Stimulated activated naive B cell treated with anti-CD40 and anti-IgM and Interleukin-4, amounts not matched to agents 10 μg/mL and 1 μg/mL and 100 μg/mL, for 72 hours (primary cell): ENCODE data around the gene MEI1.
A peak's percentile ranks its signal among the peaks of the same experiment; 100 is the strongest.

ENCODE experiments used
- ATAC-seq, 2 donors: fragments of 150-1000 bp; cut with Tn5 transposase; replicated peaks; 2 replicates each; pipeline ENCODE4 v1.10.0; 2021; ENCODE audit warnings: moderate library complexity in 1 of 2
- DNase-seq: peaks from one replicate; pipeline ENCODE4 v3.0.0; 2021
- H3K27ac Mint-ChIP-seq: one replicate; pipeline ENCODE4 v1.8.0; 2022; ENCODE audit warnings: mild to moderate bottlenecking, mixed read lengths
- H3K27me3 Mint-ChIP-seq, 2 donors: one replicate each; pipeline ENCODE4 v1.8.0; 2022; ENCODE audit warnings: mixed read lengths in 2 of 2
- H3K36me3 Mint-ChIP-seq, 2 donors: one replicate each; pipeline ENCODE4 v1.8.0; 2022; ENCODE audit warnings: mixed read lengths in 2 of 2, mild to moderate bottlenecking in 1 of 2
- H3K4me1 Mint-ChIP-seq, 2 donors: one replicate each; pipeline ENCODE4 v1.8.0; 2022; ENCODE audit warnings: mixed read lengths in 2 of 2, mild to moderate bottlenecking in 1 of 2
- H3K4me3 Mint-ChIP-seq, 2 donors: one replicate each; pipeline ENCODE4 v1.8.0; 2022; ENCODE audit warnings: mild to moderate bottlenecking in 2 of 2, mixed read lengths in 2 of 2, moderate library complexity in 1 of 2
- H3K9me3 Mint-ChIP-seq, 2 donors: one replicate each; pipeline ENCODE4 v1.8.0; 2022; ENCODE audit warnings: mixed read lengths in 2 of 2, mild to moderate bottlenecking in 1 of 2

Gene MEI1

GRCh38 chr22:41846268-41846987, 147.1 kb downstream of the MEI1 start:
- ATAC-seq (no peak), DNase-seq (no peak)
- peak overlapping the region; percentile 68 for H3K27ac Mint-ChIP-seq
- peak overlapping the region in 1 of 2 donors; percentile 24 for H3K4me3 Mint-ChIP-seq
- peaks cover 15 to 50% of the 10 kb centered on the region in 2 donors for H3K36me3 Mint-ChIP-seq
- no peaks in the 10 kb centered on the region for H3K9me3 Mint-ChIP-seq
- H3K27me3 Mint-ChIP-seq = no peaks in the 10 kb centered on the region
- H3K4me1 Mint-ChIP-seq = peaks cover 48 to 66% of the 10 kb centered on the region in 2 donors

- Mint-ChIP-seq H3K9me3 (no peaks in the 10 kb centered on the region), H3K27ac (peak overlapping the region; percentile 68), H3K4me3 (peak overlapping the region in 1 of 2 donors; percentile 24), H3K36me3 (peaks cover 15 to 53% of the 10 kb centered on the region in 2 donors), H3K4me1 (peaks cover 47 to 69% of the 10 kb centered on the region in 2 donors), H3K27me3 (no peaks in the 10 kb centered on the region)
- ATAC-seq (no peak), DNase-seq (no peak)
Observed at GRCh38 chr22:41847300-41847699, 148.0 kb downstream of the MEI1 start.

DNA sequence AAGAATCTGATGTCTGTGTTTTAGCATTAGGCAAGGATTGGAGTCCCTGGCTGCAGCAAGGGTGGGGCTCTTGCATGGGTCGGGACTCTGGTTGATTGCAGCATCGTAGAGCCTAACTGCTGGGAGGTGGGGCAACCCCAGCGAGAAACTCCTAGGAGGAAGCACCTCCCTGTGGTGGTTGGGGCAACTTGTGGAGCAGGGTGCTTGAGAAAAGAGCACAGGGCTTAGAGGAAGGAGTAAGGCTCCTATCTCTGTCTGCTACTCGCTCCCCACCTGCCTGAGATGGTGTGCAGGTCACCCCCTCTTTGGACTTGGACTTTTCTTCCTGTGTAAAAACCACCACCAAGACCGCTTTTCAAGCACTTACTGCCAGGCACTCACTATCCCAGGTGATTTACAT, 149.2 kb downstream of the MEI1 start:
- Mint-ChIP-seq H3K27me3 (no peaks in the 10 kb centered on the region), H3K4me3 (no peak overlapping the region), H3K9me3 (no peaks in the 10 kb centered on the region), H3K4me1 (peaks cover 45 to 69% of the 10 kb centered on the region in 2 donors), H3K36me3 (peaks cover 20 to 55% of the 10 kb centered on the region in 2 donors), H3K27ac (no peak overlapping the region)
- no peak for DNase-seq
- ATAC-seq = peak in 1 of 2 donors; percentile 34
